ENCODE measurements around the gene TET3. TPM values are rescaled to one million over a fixed set of nuclear protein-coding genes. Genes with fewer than 3 reads are reported as not detected.
A peak's percentile ranks its signal among the peaks of the same experiment; 100 is the strongest.

TET3 gene
- total RNA-seq, 2 donors from 2014 or later: 1.9 to 3.9 TPM

DNA sequence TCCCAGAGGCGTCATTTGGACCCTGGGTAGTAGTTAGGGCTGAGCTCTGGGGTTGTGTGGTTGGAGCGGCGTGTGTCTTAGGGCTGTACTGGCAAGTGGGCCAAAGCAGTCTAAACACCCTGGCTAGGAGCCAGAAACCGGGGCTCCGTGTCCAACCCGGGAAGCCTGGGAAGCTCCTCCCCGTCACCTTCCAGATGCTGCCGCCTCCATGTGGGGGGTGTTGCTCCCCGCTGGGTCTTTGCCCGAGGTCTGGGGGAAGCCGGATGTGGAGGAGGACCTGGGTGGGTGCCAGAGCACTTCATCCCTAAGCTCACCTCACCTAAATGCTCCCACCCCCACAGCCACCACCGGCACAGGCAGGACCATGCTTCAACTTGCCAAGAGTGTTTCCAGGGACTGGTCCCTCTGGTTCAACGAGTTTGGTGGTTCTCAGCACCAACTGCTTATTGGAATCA is 25.4 kb downstream of the TET3 start:
- no peaks in the 10 kb centered on the region for H3K27me3 ChIP-seq
- H3K36me3 ChIP-seq: no peaks in the 10 kb centered on the region
- H3K9me3 ChIP-seq: no peaks in the 10 kb centered on the region
- H3K4me3 ChIP-seq: peak overlapping the region in 1 of 2 donors; percentile 16
- H3K4me1 ChIP-seq: peaks cover 0 to 50% of the 10 kb centered on the region in 2 donors
- no peak overlapping the region for H3K27ac ChIP-seq
- TF ChIP-seq, protein P1, sequence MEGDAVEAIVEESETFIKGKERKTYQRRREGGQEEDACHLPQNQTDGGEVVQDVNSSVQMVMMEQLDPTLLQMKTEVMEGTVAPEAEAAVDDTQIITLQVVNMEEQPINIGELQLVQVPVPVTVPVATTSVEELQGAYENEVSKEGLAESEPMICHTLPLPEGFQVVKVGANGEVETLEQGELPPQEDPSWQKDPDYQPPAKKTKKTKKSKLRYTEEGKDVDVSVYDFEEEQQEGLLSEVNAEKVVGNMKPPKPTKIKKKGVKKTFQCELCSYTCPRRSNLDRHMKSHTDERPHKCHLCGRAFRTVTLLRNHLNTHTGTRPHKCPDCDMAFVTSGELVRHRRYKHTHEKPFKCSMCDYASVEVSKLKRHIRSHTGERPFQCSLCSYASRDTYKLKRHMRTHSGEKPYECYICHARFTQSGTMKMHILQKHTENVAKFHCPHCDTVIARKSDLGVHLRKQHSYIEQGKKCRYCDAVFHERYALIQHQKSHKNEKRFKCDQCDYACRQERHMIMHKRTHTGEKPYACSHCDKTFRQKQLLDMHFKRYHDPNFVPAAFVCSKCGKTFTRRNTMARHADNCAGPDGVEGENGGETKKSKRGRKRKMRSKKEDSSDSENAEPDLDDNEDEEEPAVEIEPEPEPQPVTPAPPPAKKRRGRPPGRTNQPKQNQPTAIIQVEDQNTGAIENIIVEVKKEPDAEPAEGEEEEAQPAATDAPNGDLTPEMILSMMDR (IDR thresholded peaks at IDR 0.05): no peak
- DNase-seq (ENCODE audit: low spot score): no peak

DNA sequence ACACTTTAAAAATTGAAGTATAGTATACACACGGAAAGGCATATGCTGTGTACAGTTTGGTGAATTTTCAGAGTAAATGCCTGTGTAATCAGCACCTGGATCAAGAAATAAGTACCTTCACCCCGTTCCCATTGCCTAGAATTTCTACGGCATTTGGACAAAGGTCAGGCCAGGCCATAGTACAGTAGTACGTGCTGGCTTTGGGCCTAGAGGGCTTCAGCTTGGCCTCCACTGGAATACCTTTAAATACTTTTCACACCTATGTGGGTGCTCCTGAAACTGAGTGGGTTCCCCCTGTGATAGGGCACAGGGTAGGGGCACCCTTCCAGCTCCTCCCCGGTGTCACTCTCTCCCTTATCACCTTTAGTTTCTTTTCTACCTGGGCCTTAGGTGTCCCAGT is 26.5 kb downstream of the TET3 start:
- Histone ChIP-seq H3K4me1 (peaks cover 0 to 39% of the 10 kb centered on the region in 2 donors), H3K4me3 (no peak overlapping the region), H3K27ac (no peak overlapping the region), H3K27me3 (no peaks in the 10 kb centered on the region), H3K36me3 (no peaks in the 10 kb centered on the region), H3K9me3 (no peaks in the 10 kb centered on the region)
- DNase-seq (ENCODE audit: low spot score): no peak
- TF ChIP-seq, protein P1 (IDR thresholded peaks at IDR 0.05): no peak

DNA sequence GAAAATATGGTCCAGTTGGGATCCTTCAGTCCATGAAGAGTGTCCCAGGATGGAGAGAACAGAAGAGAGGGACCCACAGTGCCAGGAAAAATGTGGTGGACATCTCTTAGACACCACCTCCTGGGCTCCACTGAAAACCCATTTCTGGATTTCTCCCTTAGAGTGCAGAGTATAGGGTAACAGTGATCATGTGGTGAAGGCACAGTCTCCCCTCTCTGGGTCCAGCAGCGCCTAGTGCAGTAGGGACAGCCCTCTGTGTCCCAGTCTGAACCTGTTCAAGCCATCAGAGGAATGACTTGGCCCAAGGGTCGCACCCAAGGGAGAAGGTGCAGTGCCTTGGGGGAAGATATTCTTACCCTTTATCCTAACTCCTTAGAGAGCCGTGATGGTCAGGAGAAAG is 30.1 kb downstream of the TET3 start:
- Histone ChIP-seq H3K36me3 (no peaks in the 10 kb centered on the region), H3K4me3 (no peak overlapping the region), H3K27ac (no peak overlapping the region), H3K9me3 (no peaks in the 10 kb centered on the region), H3K27me3 (no peaks in the 10 kb centered on the region), H3K4me1 (peaks cover 0 to 10% of the 10 kb centered on the region in 2 donors)
- DNase-seq (ENCODE audit: low spot score): no peak
- TF ChIP-seq, protein P1 (IDR thresholded peaks at IDR 0.05): no peak

DNA sequence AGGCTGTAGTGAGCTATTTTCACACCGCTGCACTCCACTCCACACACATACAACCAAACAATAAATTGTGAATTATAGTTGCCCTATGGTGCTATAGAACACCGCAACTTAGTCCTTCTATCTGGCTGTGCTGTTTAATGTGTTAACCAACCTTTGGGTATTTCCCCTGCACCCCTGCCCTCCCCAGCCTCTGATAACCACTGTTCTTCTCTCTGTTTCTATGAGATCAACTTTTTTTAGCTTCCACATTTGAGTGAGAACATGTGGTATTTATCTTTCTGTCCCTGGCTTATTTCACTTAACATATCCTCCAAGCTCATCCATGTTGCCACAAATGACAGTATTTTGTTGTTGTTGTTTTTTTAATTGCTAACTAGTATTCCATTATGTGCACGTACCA is 32.5 kb downstream of the TET3 start:
- DNase-seq (ENCODE audit: low spot score): no peak
- Histone ChIP-seq H3K9me3 (no peaks in the 10 kb centered on the region), H3K4me1 (peaks cover 0 to 14% of the 10 kb centered on the region in 2 donors), H3K4me3 (no peak overlapping the region), H3K36me3 (no peaks in the 10 kb centered on the region), H3K27me3 (no peaks in the 10 kb centered on the region), H3K27ac (no peak overlapping the region)
- TF ChIP-seq, protein P1 (IDR thresholded peaks at IDR 0.05): no peak

DNA sequence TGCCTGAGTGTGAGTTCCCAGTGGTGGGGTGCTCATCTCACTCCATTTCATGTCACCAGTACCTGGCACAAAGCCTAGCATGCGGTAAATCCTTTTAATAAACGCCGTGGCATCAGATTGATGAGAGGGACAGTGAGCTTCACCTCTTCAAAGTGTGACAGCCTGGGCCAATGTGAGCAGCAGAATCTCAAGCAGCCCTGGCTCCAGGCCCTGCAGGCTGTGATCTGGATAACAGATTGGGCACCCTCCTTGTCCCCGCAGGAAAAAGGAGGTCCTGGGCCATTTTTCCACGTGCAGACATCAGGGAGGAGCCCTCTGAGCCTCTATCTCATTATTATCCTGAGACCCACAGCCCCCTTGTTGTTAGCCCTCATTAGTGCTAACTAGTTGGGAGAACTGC is 34.8 kb downstream of the TET3 start:
- no peaks in the 10 kb centered on the region for H3K9me3 ChIP-seq
- no peaks in the 10 kb centered on the region for H3K36me3 ChIP-seq
- no peak for DNase-seq (ENCODE audit: low spot score)
- no peak overlapping the region for H3K4me3 ChIP-seq
- H3K27ac ChIP-seq: no peak overlapping the region
- H3K4me1 ChIP-seq: peaks cover 0 to 14% of the 10 kb centered on the region in 2 donors
- H3K27me3 ChIP-seq: no peaks in the 10 kb centered on the region
- TF ChIP-seq, protein P1 (IDR thresholded peaks at IDR 0.05): no peak

DNA sequence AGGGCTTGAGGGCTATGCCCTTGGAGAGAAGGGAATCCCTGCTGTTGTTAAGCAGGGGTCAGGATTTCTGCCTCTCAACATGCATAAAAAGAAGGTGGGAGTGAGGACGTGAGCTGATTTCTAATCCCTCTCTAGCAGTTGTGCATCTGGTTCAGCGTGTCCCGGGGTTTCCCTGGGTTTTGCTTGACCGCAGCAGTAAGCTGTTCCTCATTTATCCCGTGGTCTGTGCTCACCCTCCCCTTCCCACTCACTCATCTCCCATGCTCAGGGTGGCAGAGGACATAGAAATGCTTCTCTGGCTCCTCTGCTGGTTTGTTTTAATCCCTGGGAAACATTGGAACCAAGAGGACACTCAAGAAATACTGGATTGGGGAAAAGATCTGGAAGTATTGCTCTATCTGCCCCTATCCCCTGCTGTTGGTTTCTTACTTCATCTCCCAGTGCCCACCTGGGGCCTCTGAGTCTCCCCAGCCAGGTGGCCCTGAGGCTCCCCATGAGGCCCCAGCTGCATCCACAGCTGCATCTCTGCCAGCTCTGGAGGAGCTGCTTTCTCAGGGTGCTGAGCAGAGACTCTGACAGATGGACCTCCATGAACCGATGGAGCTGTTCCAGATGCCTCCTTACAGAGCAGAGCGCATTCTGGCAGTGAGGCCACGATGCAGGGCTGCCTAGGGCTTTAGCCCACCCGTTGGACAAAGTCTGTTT is 36.1 kb downstream of the TET3 start:
- H3K27ac ChIP-seq: no peak overlapping the region
- TF ChIP-seq, protein P1 (IDR thresholded peaks at IDR 0.05): no peak
- no peaks in the 10 kb centered on the region for H3K27me3 ChIP-seq
- no peaks in the 10 kb centered on the region for H3K9me3 ChIP-seq
- no peak overlapping the region for H3K4me3 ChIP-seq
- no peaks in the 10 kb centered on the region for H3K36me3 ChIP-seq
- H3K4me1 ChIP-seq: peaks cover 0 to 14% of the 10 kb centered on the region in 2 donors
- no peak for DNase-seq (ENCODE audit: low spot score)

Measured in right atrium auricular region (tissue), 2 donors.